HG02981 (cell line): ENCODE data around the gene BLVRA.

Source experiments
- ATAC-seq: cut with Tn5 transposase; IDR thresholded peaks from one replicate; pipeline ENCODE4 v1.9.1; 2021; ENCODE audit warnings: mild to moderate bottlenecking, moderate library complexity; ENCODE audit not compliant: unreplicated experiment

BLVRA gene

GRCh38 chr7:43855176-43855575, 96.7 kb downstream of the BLVRA start:
- ATAC-seq, result no peak

- ATAC-seq, result no peak
These were observed 97.8 kb downstream of the BLVRA start for GRCh38 chr7:43856316-43856715.
